Activated CD8-positive, alpha-beta memory T cell treated with anti-CD3 and anti-CD28 coated beads, Interleukin-2, amount 50 U/mL, for 48 hours (primary cell): ENCODE measurements around the gene PABPN1.
A peak's percentile ranks its signal among the peaks of the same experiment; 100 is the strongest.
"Not testable (repeated sequence)": the region's sequence is repeated elsewhere in the genome, so short reads cannot be mapped to it uniquely, and the experiment has no call there.

Source experiments
- DNase-seq: peaks from one replicate; pipeline ENCODE4 v3.0.0-alpha.2; 2020

Gene PABPN1, protein sequence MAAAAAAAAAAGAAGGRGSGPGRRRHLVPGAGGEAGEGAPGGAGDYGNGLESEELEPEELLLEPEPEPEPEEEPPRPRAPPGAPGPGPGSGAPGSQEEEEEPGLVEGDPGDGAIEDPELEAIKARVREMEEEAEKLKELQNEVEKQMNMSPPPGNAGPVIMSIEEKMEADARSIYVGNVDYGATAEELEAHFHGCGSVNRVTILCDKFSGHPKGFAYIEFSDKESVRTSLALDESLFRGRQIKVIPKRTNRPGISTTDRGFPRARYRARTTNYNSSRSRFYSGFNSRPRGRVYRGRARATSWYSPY

DNA sequence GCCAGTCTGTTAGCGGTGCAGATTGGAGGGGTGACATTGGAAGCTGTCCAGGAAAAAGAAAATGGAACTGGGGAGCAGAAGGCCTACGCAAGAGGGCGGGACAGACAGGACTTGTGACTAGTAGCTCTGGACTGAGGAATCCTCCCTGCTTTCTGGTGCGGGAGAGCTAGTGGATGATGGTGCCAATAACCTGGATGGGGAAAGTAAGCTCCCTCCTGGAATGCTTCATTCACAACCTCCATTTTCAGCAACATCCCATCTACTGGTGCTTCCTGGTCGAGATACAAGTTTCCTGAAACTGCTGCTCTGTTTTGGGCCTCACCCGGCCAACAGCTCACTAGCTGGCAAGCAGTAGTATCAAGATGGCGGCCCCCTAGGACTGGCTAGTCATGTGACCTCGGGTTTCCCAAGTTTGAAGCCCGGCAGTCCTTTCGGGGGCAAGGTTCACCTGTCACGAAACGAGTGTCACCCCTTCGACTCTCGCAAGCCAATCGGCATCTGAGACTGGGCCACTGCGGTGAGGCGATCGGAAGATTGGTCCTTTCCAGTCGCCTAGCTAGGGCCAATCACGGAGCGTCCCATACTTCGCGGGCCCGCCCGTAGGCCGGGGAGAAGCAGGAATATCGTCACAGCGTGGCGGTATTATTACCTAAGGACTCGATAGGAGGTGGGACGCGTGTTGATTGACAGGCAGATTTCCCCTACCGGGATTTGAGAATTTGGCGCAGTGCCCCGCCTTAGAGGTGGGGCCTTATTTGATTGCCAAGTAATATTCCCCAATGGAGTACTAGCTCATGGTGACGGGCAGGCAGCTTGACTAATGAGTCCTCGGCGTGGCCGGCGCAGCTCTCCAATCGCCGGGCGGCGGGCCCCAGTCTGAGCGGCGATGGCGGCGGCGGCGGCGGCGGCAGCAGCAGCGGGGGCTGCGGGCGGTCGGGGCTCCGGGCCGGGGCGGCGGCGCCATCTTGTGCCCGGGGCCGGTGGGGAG lies at the start of gene PABPN1:
PABPN1 (plus strand) TSS at position 874 of the 988 bp plus-strand sequence; CDS start at position 887, 13 bp downstream.
- DNase-seq, result peak; percentile 95

DNA sequence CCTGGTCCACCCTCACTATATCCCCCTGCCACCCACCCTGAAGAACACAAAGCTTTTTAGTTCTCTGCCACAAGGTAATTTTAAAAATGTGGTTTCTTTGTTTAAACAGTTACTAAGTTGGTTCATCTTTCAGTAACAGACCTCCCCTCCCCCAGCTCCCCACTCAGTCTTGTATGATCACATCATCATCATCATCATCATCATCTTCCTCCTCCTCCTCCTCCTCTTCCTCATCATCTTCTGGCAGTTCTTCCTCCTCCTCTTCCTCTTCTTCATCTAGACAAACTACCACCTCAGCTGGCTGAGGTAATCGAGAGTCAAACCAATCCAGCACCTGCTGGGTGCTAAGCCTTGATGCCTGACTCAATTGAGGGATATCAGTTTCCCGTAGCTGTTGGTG lies 45.8 kb upstream of the PABPN1 start:
- no peak for DNase-seq

DNA sequence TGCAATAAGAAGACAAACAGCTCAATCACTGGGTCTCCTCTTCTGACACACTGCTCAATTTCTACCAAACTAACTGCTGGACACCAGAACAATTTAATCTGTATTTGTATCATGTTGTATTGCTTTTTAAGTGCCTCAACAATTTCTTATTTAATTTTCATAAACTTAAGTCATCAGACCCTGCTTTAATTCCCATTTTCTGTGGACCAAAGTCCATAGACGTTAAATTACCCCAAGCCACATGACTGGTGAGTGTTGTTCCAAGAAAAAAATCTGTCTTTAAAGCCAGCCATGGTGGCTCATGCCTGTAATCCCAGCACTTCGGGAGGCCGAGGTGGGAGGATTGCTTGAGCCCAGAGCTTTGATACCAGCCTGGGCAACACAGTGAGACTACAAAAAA lies 44.1 kb upstream of the PABPN1 start:
- no peak for DNase-seq

DNA sequence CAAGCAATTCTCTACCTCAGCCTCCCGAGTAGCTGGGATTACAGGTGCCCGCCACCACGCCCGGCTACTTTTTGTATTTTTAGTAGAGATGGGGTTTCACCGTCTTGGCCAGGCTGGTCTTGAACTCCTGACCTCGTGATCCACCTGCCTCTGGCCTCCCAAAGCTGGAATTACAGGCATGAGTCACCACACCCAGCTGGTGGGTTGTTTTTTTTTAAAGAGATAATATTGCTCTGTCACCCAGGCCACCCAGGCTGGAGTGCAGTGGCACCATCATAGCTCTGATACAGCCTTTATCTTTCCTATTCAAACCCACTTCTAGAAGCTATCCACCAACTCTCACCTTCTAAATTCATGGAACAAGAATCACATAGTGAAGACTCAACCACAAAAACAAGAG lies 43.3 kb upstream of the PABPN1 start:
- DNase-seq, result not testable (repeated sequence)

DNA sequence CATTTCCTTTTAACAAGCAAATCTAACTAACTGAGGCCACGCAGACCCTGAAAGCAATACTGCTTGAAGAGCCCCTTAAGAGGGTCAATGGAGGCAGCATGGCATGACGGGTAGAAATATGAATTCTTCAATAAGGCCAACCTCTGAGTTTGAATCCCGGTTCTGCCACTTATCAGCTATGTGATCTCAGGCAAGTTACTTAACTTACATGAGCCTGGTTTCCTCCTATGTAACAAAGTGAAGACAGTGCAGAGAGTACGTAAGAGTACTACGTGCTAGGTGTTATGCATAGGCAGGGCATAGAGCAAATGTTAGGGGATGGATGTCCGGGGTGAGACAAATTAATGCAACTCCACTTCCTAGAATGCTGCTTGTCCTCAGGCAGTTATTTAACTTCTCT lies 40.0 kb upstream of the PABPN1 start:
- no peak for DNase-seq

DNA sequence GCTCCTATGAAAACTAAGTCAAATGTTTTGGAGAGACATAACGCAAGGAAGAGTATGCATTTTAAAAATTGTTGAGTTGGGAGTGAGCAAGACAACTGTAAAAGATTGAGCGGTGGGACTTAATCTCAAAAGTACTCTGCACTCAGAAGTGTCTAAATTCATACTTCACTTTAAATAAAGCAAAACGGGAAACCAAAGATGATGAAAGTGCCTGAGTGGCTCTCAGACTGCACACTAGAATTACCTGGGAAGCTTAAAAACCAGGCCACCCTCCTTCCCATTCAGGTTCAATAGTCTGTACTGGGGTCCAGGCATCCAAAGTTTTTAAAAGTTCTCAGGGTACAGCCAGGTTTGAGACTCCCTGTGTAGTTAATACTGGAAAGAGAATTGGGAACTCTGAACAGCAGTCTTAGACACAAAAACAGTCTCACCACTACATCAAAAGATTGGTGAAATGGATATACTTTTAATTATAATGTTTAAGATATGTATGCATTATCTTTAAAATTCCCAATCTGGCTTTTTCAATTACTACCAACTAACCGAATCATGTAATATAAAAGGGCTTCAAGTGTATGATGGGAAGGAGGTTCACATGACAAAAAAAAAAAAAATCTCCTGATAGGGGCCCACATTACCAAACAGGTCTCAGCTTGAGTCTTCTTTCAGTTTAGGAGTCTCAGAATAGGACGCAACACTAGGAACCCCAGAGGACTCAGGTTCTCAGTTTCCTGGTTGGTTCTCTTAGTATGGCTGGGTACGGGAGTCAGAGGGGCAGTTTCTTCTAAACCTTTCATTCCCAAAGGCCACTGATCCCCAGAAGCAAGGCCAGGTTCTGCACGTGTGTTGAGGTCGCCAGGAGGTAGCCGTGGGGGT lies 36.4 kb upstream of the PABPN1 start:
- no peak for DNase-seq

DNA sequence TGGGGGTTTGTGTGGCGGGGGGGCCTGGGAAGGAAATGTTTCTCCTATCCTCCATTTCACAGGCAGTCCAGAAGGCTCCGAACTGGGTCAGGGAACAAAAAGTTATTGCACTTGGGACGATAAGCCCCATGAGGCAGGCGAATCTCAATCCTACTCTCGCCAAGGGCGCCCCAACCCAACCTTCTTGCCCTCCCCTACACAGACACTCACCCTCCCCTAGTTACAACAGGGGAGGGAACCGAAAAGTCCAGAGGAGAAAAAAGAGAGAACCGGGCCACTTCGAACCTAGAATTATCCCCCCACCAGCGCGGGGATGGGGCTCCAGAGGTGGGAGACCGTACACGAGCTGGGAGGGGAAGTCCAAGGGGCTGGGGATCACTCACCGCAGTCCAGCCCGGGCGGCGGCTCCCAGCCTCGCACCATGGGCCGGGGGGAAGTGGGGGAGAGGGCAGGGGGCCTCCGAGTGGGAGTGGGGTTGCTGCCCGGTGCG lies 35.7 kb upstream of the PABPN1 start:
- no peak for DNase-seq

DNA sequence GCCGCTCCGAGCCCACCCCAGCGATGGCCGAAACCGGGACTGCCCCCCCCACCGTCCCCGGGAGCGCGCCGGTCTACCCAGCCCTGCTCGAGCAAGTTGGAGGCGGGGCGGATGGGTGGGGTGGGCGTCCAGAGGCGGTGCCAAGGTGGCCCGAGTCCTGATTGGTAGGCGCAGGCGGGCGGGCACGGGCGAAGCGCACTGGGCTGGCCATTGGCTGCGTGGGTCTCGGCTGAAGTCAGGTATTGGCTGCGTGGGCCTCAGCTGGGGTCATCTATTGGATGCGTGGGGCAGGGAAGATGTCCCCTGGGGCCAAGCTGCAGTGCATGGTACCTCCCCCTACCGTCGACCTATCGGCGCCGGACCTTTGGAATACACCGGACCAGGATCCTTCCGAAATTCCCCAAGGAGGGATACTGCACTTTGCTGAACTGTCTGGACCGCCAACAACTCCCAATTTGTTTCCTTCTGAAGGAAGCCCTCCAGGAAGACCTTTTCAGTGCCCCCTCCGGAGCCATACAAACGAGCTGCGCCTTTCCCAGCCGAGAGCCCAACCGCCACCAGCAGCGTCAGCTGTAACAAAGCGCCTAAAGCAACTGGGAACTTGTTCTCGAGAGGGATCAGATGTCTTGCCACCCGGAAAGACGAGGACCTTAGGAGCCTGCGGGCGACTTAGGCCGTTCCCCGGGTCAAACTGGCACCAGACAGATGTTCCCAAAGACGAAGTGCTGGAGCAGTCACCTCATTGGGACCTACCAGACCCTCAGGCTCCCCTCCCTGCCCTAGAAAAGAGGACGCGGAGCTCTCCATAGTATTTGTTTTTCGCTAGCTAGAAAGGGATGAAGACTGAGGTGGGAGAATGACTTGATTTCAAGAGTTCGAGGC lies 35.0 kb upstream of the PABPN1 start, which contains the start of gene HOMEZ:
HOMEZ (minus strand) TSS at position 113 of the 882 bp plus-strand sequence. CDS start 180 bp downstream, outside the sequence.
- DNase-seq, result peak; percentile 97

DNA sequence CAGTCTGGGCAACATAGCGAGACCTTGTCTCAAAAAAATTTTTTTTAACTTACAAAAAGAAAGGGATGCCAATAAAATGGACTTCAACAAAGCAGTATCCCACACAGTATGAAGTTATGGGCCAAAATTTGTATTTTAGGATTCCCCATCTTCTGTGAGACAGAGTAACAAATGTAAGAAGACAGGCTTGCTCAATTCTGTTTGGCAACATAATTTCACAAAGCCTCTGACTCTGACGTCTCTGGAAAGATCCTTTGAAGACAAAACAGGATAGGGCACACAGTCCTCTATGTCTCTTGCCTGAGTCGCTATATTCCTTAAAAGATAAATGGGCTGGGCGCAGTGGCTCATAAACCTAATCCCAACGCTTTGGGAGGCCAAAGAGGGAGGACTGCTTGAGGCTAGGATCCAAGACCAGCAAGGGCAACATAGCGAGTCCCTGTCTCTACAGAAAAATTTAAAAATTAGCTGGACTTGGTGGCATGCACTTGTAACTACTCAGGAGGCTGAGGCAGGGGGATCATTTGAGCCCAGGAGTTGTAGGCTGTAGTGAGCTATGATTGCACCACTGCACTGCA lies 34.3 kb upstream of the PABPN1 start:
- DNase-seq, result no peak

DNA sequence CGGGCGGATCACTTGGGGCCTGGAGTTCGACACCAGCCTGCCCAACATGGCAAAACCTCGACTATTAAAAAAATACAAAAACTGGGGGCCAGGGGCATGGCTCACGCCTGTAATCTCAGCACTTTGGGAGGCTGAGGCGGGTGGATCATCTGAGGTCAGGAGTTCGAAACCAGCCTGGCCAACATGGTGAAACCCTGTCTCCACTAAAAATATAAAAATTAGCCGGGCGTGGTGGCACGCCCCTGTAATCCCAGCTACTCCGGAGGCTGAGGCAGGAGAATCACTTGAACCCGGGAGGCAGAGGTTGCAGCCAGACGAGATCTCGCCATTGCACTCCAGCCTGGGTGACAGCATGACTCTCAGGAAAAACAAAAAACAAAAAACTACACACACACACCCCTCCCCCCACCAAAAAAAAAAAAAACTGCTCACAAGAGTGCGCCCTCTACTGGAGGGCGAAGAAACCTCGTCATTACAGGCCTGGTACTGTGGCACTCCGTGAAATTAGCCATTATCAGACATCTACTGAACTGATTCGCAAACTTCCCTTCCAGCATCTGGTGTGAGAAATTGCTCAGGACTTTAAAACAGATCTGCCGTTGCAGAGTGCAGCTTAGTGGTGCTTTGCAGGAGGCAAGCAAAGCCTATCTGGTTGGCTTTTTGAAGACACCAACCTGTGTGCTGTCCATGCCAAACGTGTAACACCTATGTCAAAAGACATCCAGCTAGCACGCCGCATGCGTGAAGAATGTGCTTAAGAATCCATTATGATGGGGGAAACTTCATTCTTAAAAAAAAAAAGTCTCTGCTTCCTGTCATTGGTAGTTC lies 26.3 kb upstream of the PABPN1 start:
- peak; percentile 68 for DNase-seq

DNA sequence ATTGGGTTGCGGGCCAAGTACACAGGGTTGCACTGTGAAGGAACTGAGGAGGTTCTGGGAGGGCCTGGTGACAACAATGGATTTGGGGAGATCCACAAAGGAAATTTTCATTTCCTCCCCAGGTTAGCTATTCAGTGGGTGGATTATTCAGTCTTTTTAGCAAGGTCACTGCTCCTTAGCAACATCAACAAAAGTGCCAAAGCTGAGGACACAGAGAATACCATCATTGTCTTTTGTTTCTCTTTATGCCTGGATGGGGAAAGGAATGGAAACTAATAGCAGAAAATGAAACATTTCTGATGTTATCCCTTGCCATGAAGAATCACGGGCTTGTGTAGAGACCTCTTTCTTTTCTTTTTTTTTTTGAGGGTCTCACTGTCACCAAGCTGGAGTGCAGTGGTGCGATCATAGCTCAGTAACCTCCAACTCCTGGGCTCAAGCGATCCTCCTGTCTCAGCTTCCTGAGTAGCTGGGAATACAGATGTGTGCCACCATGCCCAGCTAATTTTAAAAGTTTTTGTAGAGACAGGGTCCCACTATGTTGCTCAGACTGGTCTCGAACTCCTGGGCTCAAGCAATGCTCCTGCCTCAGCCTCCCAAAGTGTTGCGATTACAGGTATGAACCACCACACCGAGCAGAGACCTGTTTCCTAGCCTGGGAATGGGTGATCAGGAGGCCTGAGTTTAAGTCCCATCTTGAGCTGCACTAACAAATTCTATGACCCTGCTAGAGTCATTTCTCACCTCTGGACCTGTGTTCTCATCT lies 25.1 kb upstream of the PABPN1 start:
- no peak for DNase-seq

DNA sequence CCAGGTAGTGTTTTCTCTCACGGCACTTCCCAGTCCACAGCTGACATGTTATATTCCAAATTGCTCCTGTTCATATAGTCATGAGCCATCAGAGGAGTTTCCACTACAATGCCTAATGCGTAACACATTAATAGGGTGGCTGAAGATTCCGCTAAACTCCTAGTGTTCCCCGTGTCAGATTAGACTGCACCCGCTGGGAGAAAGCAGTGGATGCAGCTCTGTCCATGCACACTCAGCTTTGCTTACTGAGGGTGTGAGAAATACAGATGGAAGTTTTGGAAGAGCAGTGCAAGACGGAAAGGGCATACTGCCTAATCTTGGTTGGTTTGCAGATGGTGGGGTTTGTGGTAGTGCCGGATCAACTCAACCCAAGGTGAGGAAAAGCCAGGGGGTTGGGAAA lies 24.2 kb upstream of the PABPN1 start:
- DNase-seq, result no peak

DNA sequence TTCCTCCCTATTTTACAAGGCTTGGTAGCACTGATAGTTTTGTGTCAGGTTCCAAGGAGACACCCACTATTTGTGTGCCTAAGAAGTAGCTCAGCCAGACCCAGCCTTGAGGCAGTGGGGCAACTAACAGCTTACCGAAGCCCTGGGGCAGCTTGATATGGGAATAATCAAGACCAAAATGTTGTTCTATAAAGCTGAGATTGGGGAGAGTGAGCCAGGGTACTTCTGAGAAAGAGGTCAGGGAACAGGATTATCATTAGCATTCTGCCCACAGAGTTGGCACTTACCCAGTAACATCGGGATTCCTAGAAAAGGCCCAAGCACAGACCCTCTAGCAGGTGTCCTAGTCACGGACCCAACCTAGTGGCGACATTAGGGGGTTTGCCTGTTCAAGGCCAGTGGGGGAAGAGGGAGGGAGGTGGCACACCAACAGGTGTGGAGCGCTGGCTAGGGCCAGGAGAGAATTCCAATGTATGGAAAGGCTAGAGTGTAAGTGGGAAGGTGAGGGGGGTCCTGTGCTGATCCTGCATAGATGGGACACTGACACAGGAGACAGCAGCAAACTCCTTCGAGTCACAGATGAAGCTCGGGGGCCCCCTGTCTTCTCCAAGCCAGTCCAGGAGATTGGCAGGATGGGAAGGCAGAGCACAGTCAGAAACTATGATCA lies 23.5 kb upstream of the PABPN1 start:
- no peak for DNase-seq

DNA sequence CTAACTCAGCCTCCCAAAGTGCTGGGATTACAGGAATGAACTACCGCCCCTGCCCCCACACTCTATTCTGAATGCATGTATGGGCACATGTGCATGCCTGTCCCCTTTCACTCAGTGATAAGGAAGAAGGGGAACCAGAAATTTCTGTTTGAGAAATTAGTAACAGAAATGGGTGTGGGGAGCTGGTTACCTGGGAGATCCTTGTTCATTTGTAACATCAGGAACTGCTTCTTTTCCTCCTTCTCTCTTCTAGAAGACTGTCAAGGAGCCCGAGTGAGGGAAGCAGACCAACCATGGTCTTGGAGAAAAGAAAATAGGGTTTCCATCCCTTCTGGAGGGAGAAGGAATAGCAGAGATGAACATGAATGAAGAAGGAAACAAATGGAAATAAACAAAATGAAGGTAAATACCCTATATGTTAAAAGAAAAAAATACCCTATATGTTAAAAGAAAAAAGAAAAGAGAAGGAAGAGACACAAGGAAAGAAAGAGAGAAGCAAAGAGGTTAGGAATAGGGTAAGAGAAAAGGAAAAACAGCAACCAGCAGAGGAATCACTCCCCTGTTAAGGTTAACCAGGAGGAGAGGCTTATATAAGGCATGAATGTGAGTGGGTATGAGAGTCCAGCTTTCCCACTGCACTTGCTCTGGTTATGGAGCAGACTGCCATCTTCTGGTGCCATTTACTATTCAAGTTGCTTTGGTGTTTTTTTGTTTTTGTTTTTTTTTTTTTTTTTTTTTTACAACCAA lies 21.9 kb upstream of the PABPN1 start:
- DNase-seq, result no peak

DNA sequence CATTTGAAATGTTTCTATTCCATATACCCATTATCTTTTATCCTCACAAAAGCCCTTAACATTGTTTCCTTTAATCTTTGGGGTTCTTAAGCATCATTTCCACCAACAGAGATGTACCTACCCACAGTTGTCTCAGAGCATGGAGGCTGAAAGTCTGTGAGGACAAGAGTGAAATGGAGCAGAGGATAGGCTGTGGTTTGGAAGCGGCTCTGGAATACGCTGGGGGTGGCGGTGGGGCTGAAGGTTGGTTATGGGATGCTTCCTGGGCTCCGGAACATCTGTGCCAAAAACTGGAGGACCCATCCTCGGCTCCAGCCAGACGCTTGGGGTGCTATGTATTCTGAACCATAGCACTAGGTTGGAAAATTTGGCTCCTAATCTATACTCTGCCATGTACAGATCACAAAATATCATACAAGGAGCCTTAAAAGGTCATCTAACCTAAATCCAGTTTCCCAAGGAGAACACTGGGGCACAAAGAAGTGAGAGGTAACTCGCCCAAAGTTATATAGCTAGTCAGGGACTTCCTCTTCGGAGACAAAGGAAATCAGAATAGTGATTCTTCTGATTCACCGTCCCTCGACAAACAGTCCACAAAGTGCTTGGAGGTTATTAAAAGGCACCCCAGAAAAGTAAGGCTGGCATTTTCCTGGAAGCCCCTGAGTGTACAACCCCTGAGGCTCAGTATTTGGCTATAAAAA lies 21.1 kb upstream of the PABPN1 start:
- DNase-seq, result no peak

DNA sequence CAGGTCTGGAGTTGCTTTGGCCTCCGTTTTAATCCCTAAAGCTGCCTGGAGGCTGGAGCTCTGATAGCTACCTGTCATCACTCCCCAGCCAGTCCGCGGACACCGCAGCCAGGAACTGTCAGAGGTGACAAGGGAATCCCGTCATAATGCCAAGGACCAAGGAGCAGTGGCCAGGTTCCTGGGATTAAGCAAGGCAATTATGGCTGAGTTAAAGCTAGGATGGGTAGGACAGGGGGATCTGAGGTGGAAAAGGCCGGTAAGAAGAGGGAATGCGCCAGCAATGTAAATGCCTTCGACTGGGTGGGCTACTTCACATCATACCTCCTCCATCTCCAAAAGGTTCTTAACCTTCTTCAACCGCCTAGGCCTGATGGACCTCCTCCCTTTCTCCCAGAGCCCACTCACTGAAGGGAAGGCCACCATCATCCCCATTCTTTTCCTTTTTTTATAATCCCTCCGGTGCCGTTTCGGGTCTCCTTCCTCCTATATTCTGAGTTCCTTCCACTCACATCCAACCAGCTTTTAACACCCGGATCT lies 20.5 kb upstream of the PABPN1 start:
- peak; percentile 59 for DNase-seq
